ENCODE measurements around the gene GINS2. TPM values are rescaled to one million over a fixed set of nuclear protein-coding genes. Genes with fewer than 3 reads are reported as not detected.

The GINS2 gene
- total RNA-seq, 1 experiment from 2014 or later: 71.9 TPM

- no peaks in the 10 kb centered on the region for H3K9me3 ChIP-seq (ENCODE audit: low read depth, low read length, poor library complexity, severe bottlenecking)
- intact Hi-C loops (cut with micrococcal nuclease; ENCODE audit: unreplicated experiment): no loop called here
- no peak overlapping the region for H3K27ac ChIP-seq (ENCODE audit: low read depth, low read length, poor library complexity, severe bottlenecking)
- no peak for DNase-seq (ENCODE audit: low spot score)
- BruUV-seq (replicated peaks): no TSS peak
- peaks cover 15% of the 10 kb centered on the region for H3K4me1 ChIP-seq (ENCODE audit: insufficient read depth, low read length, poor library complexity, severe bottlenecking)
- no peak overlapping the region for H3K4me3 ChIP-seq (ENCODE audit: low read depth, low read length, poor library complexity, severe bottlenecking)
- peaks cover 84% of the 10 kb centered on the region for H3K36me3 ChIP-seq (ENCODE audit: insufficient read depth, low read length, poor library complexity, severe bottlenecking)
- POLR2A ChIA-PET (ENCODE audit: low non-redundant PET): no interaction called here
- H3K27me3 ChIP-seq (replicated peaks; ENCODE audit: insufficient read depth, low read depth, low read length, poor library complexity): no peaks in the 10 kb centered on the region
- no peak for TF ChIP-seq EZH2 (IDR thresholded peaks at IDR 0.05; ENCODE audit: borderline replicate concordance, low read depth, low read length, poor library complexity, severe bottlenecking)
- TF ChIP-seq, protein P1, sequence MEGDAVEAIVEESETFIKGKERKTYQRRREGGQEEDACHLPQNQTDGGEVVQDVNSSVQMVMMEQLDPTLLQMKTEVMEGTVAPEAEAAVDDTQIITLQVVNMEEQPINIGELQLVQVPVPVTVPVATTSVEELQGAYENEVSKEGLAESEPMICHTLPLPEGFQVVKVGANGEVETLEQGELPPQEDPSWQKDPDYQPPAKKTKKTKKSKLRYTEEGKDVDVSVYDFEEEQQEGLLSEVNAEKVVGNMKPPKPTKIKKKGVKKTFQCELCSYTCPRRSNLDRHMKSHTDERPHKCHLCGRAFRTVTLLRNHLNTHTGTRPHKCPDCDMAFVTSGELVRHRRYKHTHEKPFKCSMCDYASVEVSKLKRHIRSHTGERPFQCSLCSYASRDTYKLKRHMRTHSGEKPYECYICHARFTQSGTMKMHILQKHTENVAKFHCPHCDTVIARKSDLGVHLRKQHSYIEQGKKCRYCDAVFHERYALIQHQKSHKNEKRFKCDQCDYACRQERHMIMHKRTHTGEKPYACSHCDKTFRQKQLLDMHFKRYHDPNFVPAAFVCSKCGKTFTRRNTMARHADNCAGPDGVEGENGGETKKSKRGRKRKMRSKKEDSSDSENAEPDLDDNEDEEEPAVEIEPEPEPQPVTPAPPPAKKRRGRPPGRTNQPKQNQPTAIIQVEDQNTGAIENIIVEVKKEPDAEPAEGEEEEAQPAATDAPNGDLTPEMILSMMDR (conservative IDR thresholded peaks at IDR 0.05; ENCODE audit: low read depth, low read length): no peak
- CTCF ChIA-PET: interaction anchor here (0.6 kb wide), 1 partner anchor 482 kb away, joined by 4 read pairs; no protein-coding TSS in a partner anchor
These were observed 17.9 kb downstream of the GINS2 start for GRCh38 chr16:85670840-85671239.

DNA sequence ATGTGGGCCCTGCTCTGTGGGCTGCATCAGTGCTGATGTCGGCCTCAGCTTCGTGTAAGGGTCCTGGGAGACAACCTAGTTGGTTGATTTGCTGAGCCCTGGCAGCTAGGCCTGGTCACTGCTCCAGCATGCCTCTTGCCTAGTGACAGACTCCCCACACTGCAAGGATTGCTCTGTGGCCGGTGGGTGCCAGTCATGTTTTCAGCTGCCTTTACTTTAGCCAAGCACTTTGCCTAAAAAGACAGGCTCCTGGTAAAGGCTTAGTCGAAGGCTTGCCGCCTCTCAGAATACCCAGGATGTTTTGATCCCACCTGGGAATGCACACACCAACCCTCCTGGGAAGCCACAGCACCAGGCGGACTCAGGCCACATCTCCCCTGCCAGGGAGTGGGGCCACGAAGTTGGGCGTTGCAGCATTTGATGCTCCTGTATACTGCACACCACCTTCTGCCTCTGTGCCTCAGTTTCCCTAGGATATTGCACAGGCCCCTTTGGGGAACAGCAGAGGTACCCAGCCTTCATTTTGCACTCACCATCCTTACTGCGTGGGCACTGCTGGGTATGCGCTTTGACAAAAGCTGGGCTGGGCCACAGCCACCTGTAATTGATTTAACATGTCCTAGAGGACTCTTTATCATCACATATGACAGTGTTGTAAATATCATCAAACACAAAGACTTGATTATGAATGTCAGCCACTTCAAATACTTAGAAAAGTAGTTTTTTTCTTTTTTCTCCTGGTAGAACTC is 19.9 kb downstream of the GINS2 start:
- Histone ChIP-seq H3K4me3 (ENCODE audit: low read depth, low read length, poor library complexity, severe bottlenecking) (no peak overlapping the region), H3K27me3 (replicated peaks; ENCODE audit: insufficient read depth, low read depth, low read length, poor library complexity) (no peaks in the 10 kb centered on the region), H3K9me3 (ENCODE audit: low read depth, low read length, poor library complexity, severe bottlenecking) (no peaks in the 10 kb centered on the region), H3K36me3 (ENCODE audit: insufficient read depth, low read length, poor library complexity, severe bottlenecking) (peaks cover 87% of the 10 kb centered on the region), H3K4me1 (ENCODE audit: insufficient read depth, low read length, poor library complexity, severe bottlenecking) (peaks cover 5% of the 10 kb centered on the region), H3K27ac (ENCODE audit: low read depth, low read length, poor library complexity, severe bottlenecking) (peak overlapping the region; percentile 40)
- no peak for DNase-seq (ENCODE audit: low spot score)
- POLR2A ChIA-PET (ENCODE audit: low non-redundant PET): interaction anchor here (0.5 kb wide), 1 partner anchor 8 kb away, joined by 3 read pairs; no protein-coding TSS in a partner anchor
- intact Hi-C loops (cut with micrococcal nuclease; ENCODE audit: unreplicated experiment): no loop called here
- no TSS peak for BruUV-seq (replicated peaks)
- TF ChIP-seq EZH2 (IDR thresholded peaks at IDR 0.05; ENCODE audit: borderline replicate concordance, low read depth, low read length, poor library complexity, severe bottlenecking): no peak
- TF ChIP-seq, protein P1 (conservative IDR thresholded peaks at IDR 0.05; ENCODE audit: low read depth, low read length): no peak
- CTCF ChIA-PET: no interaction called here

DNA sequence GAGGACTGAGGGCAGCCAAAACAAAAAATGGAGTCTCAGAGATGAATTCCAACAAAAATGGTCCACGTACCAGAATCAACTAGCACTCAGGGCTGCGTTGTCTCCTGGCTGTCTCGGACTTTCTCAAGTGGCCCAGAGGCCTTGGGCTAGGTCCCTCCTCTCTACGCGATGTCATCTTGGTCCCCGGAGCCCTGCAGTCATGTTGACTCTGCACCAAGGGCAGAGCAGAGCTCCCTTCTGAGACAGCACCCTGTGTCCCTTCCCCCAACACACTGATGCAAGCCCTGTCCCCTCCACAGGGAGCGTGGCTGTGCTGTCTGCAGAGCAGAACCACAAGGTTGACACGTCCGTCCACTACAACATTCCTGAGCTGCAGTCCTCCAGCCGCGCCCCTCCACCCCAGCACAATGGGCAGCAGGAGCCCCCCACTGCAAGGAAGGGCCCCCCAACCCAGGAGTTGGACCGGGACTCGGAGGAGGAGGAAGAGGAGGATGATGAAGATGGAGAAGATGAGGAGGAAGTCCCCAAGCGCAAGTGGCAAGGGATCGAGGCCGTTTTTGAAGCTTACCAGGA is 20.8 kb downstream of the GINS2 start:
- H3K27ac ChIP-seq (ENCODE audit: low read depth, low read length, poor library complexity, severe bottlenecking): no peak overlapping the region
- CTCF ChIA-PET: no interaction called here

More for the DNA sequence above, 20.8 kb downstream of the GINS2 start:
- H3K4me3 ChIP-seq (ENCODE audit: low read depth, low read length, poor library complexity, severe bottlenecking): no peak overlapping the region
- intact Hi-C loops (cut with micrococcal nuclease; ENCODE audit: unreplicated experiment): no loop called here
- POLR2A ChIA-PET (ENCODE audit: low non-redundant PET): interaction anchor here (0.5 kb wide), 1 partner anchor 8 kb away, joined by 3 read pairs; no protein-coding TSS in a partner anchor
- H3K27me3 ChIP-seq (replicated peaks; ENCODE audit: insufficient read depth, low read depth, low read length, poor library complexity): no peaks in the 10 kb centered on the region
- no peak for TF ChIP-seq EZH2 (IDR thresholded peaks at IDR 0.05; ENCODE audit: borderline replicate concordance, low read depth, low read length, poor library complexity, severe bottlenecking)
- TF ChIP-seq, protein P1 (conservative IDR thresholded peaks at IDR 0.05; ENCODE audit: low read depth, low read length): no peak
- DNase-seq (ENCODE audit: low spot score): no peak
- BruUV-seq (replicated peaks): no TSS peak
- H3K36me3 ChIP-seq (ENCODE audit: insufficient read depth, low read length, poor library complexity, severe bottlenecking): peaks cover 84% of the 10 kb centered on the region
- no peaks in the 10 kb centered on the region for H3K4me1 ChIP-seq (ENCODE audit: insufficient read depth, low read length, poor library complexity, severe bottlenecking)
- H3K9me3 ChIP-seq (ENCODE audit: low read depth, low read length, poor library complexity, severe bottlenecking): no peaks in the 10 kb centered on the region

Measured in A673 (cell line).